ENCODE data around the gene GRID1.

Gene GRID1

GRCh38 chr10:86022906-86023305 lies 343.7 kb downstream of the GRID1 start:
- DNase-seq = no peak

GRCh38 chr10:86020134-86020533 lies 346.5 kb downstream of the GRID1 start:
- DNase-seq = no peak

DNA sequence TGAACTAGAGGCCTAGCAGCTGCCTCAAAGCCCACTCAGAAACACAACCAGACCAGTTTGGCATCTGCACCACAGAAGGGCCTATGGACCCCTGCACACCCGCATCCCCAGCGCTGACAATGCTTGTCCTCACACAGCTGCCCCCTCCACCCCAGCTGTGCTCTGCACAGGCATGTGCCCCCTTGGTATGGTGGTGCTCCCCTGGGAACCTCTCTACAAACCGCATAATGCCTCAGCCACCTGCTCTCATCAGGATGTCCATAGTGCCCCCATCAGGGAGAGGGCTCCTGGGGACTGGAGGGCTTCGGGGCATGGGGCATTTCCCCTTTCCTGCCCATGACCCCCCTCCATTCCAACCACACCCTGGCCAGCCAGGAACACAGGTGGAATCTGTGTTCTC lies 347.5 kb downstream of the GRID1 start:
- DNase-seq = no peak

DNA sequence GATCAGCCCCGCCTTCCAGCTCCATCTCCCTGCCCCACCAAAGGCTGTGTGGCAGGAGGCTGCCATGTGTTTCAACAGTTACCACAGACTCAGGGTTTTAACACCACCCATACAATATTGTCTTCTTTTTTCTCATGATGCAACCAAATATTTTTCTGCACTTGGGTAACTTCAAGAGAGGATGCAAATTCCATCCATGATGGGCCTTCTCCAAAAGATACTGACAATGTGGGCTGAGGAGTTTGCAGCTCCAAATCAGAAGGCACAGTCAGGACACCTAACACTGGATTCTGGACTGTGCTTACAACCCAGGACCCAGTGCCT lies 347.9 kb downstream of the GRID1 start:
- no peak for DNase-seq

DNA sequence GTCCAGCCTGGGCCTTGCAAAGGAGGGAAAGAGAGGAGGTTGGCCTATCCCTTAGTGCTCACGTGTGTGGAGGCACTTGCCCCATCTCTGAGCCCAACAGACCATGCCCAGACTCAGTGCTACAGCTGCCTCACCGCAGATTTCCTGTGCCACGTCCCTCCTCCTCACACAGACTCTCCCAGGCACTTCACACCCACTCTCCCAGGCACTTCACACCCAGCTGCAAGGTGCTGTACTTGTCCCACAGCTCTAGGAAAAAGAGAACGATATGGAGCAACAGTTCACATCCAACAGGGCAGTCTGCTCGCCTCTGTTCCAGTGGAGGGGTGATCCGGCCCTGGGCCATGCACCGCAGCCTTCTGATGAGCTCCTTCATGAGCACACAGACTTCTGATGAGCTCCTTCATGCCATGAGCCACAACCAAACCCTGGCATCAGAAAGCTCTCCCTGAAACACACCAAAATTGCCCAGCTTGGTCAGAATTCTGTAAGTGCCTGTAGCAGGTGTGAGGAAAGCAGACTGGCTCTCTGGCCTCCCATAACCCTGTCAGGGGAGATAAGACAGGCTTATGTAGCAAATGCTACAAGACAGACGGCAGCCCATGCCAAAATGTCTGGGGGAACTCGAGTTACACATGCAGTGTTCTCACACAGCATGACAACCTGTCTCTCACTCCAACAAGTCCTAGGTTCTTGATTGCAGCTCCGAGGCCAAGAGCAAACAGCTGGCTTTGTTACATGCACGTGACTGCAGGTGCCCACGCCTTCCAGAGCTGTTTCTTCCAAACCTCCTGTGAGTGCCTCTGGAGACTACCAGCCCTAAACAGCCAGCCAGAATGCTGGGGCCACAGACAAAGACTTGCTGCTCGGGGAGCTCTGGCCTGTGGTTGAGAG lies 348.5 kb downstream of the GRID1 start:
- DNase-seq = no peak

GRCh38 chr10:86013568-86013967 lies 353.0 kb downstream of the GRID1 start:
- no peak for DNase-seq

DNA sequence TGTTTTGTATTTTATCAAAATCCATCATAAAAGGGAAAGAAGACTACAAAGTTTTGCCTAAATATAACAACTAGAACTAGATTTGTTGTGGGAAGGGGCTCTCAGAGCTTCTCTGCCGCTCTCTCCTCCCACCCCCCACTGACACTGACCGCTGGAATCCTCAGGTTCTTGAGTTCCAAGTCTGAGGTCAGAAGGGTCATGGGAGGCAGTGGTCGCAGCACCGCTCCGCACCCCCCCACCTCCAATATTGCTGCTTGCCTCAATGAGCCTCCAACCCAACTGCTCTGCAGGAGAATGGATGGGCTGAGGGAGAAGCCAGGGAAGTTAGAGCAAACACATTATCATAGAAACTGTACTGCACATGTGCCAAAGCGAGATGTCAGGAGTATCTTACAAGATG lies 359.4 kb downstream of the GRID1 start:
- DNase-seq = no peak

DNA sequence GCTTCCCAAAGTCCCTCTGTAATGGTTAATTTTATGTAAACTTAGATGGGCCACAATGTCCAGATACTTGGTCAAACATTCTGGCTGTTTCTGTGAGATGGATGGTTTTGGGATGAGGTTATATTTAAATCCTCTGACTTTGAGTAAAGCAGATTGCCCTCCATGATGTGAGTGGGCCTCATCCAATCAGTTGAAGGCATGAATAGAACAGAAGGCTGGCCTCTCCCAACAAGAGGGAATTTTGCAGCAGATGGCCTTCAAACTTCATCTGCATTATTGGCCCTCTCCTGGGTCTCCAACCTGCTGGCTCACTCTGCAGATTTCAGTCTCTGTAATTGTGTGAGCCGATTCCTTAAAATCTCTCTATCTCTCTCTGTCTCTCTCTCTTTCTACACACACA lies 362.3 kb downstream of the GRID1 start:
- no peak for DNase-seq

- no peak for DNase-seq
These were observed 363.4 kb downstream of the GRID1 start for GRCh38 chr10:86003201-86003621.

- no peak for DNase-seq
These were observed 365.1 kb downstream of the GRID1 start for GRCh38 chr10:86001521-86001920.

DNA sequence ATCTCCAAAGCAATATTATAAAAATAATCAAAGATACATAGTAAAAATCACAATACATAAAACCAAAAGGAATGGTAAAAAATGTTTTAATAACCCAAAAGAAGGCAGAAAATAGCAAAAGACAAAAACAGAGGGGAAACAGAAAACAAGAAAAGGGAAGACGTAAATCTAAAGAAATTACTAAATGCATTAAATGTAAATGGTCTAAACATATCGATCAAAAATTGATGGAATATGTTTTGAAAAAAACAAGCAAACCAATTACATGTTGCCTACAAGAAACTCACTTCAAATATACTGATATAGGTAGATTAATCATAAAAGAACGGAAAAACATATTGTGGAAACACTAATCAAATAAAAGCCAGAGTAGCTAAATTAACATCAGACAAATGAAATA lies 369.1 kb downstream of the GRID1 start:
- no peak for DNase-seq

DNA sequence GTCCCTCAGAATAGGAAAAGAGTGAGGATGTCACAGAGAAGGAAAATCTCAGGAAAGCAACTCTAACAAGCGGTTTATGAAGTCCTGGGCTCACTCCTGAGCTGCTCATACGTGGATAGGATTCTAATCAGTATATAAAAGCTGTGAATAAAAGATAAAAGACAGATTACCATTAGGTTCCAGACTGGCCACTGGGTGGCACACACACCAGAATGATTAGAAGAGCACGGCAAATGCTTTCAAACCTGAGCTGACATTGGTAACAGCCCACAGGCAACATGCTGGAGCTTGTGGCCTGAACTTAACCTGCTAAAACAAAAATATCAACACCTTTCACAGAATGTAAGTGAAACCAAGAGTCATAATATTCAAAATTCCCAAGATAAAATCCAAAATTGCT lies 370.8 kb downstream of the GRID1 start:
- DNase-seq = peak; percentile 23

DNA sequence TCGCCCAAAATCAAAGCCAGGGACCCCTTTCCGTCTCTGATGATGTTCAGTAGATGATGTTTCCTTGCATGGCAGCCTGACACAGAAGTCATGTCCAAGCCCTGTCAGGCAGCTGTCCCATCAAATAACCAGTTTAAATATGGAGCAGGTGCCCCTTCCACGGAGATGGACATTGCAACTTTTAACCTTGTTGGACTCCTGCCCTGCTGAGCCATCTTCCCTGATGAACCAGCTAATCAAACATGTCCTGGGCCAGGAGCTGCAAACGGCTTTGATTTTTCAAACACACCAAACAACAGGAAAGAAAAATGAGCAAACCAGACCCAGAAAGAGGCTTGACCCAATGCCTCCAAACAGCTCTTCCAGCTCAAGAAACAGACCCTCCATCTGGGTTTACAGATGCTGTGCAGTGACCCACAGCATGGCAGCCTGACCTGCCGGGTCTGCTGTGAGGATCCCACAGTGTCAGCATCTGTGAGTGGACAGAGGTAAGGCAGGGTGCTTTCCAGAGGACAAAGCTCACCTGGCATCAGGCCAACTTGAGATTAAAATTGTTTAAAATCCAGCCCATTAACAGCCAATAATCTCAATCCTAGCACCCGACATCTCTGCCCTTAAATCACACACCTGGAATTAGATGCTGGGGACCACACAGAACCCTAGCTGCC lies 372.6 kb downstream of the GRID1 start:
- DNase-seq = no peak

GRCh38 chr10:85993140-85993539 lies 373.5 kb downstream of the GRID1 start:
- DNase-seq = no peak

DNA sequence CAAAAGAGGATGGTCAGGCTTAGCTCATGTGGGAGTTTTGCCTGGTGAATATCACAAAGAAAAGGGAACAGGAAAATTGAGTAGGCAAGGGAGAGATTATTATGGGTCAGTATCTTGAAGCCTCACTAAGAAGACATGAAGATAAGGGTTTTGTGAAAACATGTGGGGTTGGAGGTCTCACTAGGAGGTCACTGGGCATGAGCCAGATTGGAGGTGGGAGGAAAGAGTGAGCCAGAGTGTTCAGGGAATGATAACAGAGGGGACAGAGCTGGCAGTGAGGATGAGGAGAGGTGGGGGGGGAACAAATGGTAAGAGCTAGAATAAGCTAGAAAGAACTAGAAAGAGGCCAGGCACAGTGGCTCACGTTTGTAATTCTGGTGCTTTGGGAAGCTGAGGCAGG lies 374.3 kb downstream of the GRID1 start:
- DNase-seq = no peak

DNA sequence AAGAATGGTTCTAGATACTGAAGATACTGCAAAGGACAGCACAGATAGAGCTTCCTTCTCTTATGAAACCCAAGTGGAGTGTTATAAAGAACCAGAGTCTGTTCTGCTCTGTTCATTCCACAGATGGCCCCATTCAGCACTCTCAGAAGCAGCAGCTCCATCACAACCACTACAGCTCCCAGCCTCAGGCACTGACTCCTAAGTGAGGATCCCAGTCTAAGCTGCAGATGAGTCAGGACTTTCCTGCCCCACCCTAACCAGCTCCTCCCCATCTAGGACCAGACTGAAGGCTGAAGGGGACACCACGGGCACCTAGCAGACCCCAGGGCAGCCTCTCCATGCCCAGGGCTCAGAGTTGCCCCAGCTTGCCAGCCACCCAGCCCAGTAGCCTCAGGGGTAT lies 379.8 kb downstream of the GRID1 start:
- no peak for DNase-seq

GRCh38 chr10:85983051-85983450 lies 383.5 kb downstream of the GRID1 start:
- DNase-seq = no peak

DNA sequence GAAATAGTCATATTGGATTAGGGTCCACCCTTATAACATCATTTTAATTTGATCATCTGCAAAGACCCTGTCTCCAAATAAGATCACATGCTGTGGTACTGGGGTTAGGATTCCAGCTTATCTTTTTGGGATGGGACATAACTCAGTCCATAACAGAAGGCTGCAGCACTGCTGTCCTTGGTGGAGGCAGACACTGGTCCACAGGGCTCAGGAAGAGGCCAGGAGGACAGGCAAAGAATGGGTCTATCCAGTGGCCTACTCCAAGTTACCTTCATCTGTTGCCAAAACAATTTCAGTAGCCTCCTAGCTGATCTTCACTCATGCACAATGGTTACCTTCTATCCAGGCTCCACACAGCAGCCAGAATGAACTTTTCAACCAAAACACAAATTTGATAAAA lies 387.0 kb downstream of the GRID1 start:
- DNase-seq = no peak

DNA sequence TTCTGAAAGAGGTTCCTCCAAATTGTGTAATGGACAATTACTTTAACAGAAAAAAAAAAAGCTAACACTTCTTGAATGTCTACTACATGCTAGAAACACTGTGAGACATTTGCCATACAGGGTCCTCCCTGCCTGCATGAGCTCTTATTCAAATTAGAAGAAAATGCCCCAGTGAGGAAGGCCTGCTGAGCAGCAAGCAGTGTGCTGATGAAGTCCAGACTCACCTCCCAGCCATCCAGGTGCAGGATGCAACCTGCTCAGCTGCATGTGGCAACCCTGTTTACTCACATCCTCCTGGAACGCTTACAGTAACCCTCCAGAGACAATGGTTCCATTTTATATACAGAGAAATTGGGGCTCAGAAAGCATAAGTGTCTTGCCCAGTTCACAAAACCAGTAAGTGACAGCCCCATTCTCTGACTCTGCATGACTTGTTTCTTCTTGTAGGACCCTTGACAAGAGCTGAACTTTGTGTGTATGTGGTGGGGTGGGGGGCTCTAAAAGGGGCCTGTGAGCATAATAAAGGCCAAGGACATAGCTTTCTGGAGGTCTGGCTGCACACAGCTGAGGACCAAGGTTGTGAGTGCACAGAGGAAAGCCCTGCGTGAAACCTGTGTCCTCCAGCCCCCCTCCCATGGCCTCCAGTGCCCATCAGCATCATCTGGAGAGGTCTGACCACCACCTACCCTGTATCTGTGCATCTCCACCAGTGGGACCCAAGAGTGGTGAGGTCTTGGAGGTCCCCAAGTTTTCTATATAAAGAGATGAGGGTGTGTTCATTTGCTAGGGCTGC lies 387.8 kb downstream of the GRID1 start:
- no peak for DNase-seq

GRCh38 chr10:85977642-85978041 lies 389.0 kb downstream of the GRID1 start:
- no peak for DNase-seq

DNA sequence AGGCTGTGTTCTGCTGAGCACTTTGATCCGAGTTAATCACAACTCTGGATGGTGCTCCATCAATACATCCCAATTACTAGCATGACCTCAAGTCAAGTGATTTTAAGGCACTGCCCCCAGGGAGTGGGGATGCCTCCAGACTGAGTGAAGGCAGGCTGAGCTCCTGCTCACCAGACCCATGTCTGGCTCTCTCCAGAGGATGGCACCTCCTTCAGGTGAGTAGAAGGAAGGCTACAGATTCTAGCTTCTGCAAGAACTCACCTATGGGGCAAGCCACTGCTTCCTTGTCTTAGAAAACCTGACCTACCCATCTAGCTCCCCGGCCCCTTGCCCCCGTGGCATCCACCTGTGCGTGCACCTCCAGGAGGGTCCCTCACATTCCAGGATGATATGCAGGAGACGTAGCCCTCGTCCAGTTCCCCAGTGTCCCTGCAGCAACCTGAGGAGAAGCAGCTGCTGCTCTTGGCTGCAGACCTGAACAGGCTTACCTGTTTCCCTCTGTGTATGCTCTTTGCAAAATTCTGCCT lies 390.3 kb downstream of the GRID1 start:
- DNase-seq = no peak

GRCh38 chr10:85971494-85971893 lies 395.1 kb downstream of the GRID1 start:
- no peak for DNase-seq

DNA sequence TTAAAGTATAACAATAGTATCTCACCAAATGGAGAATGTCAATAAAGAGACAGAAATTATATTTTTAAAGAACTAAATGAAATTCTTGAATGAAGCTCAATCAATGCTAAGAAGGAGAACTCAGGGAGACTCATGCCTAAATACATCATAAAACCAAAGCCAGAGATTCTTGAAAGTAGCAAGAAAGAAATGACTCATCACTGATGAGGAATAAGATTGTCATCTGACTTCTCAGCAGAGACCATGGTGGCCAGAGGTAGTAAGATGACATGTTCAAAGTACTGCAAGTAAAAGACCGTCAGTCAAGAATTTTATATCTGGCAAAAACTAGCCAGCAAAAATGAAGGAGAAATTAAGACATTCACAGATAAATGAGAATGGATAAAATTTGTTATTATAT lies 399.0 kb downstream of the GRID1 start:
- DNase-seq = no peak
